Measurements from ENCODE around the gene LIPJ.

LIPJ gene, protein sequence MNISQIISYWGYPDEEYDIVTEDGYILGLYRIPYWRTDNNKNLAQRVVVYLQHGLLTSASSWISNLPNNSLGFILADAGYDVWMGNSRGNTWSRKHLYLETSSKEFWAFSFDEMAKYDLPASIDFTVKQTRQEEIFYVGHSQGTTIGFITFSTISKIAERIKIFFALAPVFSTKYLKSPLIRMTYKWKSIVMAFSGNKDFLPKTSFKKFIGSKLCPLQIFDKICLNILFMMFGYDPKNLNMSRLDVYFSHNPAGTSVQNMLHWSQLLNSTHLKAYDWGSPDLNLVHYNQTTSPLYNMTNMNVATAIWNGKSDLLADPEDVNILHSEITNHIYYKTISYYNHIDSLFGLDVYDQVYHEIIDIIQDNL
- total RNA-seq: 0.12 to 0.19 (median 0.18) reads per million in 4 experiments

DNA sequence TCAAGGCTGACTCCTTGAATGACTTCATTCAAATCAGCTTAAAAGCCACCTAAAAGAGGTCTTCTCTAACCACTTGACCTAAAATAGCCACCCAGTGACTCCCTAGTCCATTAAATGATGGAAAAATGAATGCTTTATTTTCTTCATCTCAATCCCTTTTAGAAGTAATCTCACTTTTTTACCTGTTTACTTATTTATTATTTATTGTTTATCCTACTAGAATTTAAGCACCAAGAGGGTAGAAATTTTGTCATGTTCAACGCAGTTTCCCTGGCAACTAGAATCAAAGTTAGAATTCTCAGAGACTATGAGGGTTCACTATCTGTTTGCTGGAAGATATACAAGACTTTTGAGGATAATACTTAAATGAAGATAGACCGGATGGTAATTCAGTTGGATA, at the start of gene LIPJ:
LIPJ (plus strand) TSS at position 301 of the 400 bp plus-strand sequence. CDS start 3,926 bp downstream, outside the sequence.
- no peak for DNase-seq

- no peak for DNase-seq
Observed at GRCh38 chr10:88537322-88537721, 49.2 kb upstream of the LIPJ start.

DNA sequence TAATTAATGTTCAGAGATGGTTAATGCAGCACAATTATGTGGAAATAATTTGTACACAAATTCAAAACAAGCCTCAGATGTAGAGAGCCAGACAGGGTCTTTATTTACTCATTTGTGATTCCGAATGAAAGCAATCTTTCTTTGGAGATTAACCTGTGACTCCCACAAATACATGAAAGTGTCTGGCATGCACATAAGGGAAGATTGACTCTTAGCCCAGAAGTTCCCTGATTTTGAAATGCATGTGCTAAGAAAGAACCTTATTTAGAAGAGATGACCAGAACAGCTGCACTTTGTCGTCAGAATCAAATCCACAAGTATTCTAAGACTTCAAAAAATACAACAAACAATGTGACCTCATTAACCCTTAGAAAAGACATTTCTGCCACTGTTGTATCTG, 48.5 kb upstream of the LIPJ start:
- no peak for DNase-seq

GRCh38 chr10:88540351-88540750, 46.2 kb upstream of the LIPJ start:
- no peak for DNase-seq

GRCh38 chr10:88541116-88541626, 45.4 kb upstream of the LIPJ start:
- no peak for DNase-seq

GRCh38 chr10:88542522-88542921, 44.0 kb upstream of the LIPJ start:
- DNase-seq: no peak

DNA sequence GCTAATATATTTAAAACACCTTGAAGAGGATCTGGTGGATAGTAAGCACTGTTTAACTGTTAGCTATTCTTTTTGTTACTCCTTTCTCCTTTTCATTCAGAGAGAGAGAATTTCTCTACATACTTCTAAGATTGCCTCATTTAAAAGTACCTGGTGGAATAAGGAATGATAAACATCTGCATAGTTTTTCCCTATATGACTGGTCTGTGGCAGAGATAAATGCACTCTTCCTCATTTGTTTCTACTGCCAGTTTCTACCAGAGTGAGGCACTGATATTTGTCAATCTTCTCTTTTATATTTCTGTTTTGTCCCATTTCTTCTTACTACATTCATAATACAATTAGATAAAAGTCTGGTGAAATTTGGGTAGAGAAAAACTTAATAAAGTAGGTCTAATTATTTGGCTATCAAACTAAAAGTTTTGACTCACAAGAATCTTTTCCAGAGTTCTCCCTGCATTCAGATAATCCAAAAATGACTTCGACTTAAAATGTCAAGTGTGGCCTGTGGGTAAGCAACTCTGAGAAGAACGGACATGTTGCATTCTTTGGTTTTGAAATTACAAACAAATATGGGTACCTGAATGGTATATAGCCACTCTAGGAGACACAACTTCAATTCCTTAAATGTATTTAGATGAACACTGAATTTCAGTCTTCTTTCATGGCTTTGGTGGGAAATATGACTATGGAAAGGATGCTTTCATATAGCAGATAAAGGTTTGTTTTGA, 42.3 kb upstream of the LIPJ start:
- no peak for DNase-seq

- DNase-seq: no peak
Observed at GRCh38 chr10:88545359-88545758, 41.2 kb upstream of the LIPJ start.

- DNase-seq: no peak
Observed at GRCh38 chr10:88546497-88546896, 40.1 kb upstream of the LIPJ start.

GRCh38 chr10:88551246-88551645, 35.3 kb upstream of the LIPJ start:
- DNase-seq: no peak

DNA sequence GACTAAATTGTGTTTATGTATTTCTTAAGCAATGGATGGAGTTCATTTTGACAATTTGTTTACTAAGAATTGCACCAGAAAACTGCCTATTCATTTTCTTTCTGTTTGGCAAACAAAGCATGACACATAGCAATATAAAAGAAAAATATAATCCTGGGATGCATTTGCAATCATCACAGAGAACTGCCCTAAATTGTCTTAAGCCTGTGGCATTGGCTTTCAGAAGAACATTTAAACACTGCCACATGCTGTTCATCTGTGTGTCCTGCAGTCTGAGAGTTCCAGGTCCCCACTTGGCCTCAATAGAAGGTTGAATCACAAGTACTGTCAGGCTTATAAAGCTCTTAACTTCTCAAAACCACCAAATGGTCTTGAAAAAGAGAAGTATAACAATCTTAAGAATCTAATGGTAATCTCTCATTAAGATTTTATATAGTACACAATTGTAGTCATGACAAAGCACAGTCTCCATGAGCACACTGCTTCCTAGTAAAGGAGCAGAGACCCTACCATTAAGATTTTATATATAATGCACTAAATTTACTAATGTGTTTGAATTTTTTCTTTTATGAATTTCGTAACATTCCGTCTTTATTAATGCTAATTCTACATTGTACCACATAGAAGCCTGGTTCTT, 33.3 kb upstream of the LIPJ start:
- no peak for DNase-seq

- DNase-seq: no peak
Observed at GRCh38 chr10:88555190-88555908, 31.2 kb upstream of the LIPJ start.

GRCh38 chr10:88557256-88557655, 29.3 kb upstream of the LIPJ start:
- no peak for DNase-seq

GRCh38 chr10:88557658-88558057, 28.9 kb upstream of the LIPJ start:
- DNase-seq: no peak

DNA sequence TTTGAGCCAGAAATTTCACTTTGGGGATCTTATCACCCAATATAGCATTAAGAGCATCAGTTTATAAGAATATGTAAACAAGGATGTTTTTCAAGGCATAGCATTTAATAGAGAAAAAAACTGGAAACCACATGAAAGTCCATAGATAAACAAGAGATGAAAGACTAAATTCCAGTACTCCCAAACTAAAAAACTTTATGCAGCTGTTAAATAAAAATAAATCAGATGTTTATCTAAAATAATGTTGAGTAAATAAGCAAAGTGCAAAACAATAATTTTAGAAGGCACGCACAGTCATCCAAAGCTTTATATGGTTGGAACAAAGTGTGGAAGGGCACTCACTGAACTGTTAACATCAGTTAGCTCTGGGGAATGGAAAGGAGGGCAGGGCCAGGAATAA, 24.4 kb upstream of the LIPJ start:
- no peak for DNase-seq

- DNase-seq: no peak
Observed at GRCh38 chr10:88565072-88565471, 21.5 kb upstream of the LIPJ start.

- DNase-seq: no peak
Observed at GRCh38 chr10:88582411-88582805, 4.2 kb upstream of the LIPJ start.

DNA sequence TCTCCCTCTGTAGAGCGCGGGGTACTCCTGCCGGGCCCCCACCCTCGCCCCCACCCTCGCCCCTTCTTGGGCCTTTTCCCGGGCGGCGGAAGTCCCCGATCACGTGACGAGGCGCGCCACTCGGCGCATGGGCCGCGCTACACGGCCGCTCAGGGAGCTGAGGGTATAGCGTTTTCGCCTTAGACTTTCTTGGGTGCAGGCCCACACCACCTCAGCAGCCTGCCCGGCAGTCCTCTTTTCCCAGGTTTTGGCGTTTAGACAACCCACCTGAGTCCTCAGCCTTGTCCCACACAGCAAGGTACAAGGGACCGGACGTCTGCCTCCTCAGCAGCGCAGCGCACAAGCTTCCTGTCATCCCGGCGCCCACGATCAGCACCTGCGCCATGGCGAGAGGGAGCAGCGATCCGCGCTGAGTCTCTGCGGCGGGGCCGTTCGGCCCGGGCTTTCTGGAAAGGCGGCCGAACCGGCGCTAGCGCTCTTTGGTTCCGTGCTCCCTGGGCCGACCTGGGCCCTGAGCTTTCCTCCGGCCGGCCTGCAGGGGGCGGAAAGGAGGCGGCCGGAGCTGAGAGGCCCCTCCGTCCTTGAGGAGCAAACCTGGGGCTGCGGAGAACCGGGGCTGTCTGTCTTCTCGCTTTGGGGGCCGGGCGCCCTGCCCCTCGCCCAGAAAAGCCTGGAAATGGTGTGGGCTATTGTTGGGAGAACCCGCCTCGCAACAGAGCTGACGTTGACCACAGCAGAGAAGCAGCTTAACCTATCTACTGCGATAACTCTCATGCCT, 3.6 kb upstream of the LIPJ start, which contains the start of gene RNLS:
RNLS (minus strand) TSS at position 513 of the 778 bp plus-strand sequence.
- peak; percentile 41 for DNase-seq

- DNase-seq: no peak
Observed at GRCh38 chr10:88583584-88583957, 3.0 kb upstream of the LIPJ start.

DNA sequence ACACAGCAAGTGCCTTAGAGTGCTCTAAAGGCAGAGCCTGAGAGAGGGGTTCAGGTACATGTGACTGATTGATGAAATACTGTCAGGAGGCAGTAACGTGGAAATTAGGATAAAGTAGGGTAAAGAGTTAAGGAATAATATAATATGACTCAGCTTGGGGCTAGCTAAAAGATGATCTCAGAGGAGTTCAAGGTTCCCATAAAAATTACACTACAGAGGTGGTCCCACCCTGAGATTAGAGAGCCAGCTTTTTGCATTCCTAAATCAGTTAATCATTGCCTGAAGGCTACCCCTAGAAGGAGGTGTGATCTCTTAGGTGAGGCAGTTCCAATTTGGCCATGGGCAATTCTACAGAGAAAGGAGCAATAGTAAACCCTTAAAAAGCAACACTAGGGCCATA, 5.8 kb downstream of the LIPJ start:
- no peak for DNase-seq

- no peak for DNase-seq
Observed at GRCh38 chr10:88592906-88593305, 6.3 kb downstream of the LIPJ start.

DNA sequence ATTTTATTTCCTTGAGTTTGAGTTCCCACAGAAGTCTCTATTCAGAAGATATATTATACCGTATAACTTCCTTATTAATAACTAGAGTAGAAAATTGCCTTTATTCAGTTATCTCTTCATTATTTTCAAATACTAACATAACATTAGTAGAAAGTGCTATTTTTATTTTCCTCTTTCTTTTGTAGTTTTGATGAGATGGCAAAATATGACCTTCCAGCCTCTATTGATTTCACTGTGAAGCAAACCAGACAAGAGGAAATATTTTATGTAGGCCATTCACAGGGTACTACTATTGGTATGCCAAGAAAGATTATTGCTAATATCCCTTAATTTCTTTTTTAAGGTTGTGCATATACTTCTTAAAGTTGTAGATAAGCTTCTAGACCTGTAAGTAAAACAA, 7.9 kb downstream of the LIPJ start:
- no peak for DNase-seq
